Nephron progenitor cell (in vitro differentiated cells): ENCODE measurements around the gene TMUB2.

ENCODE experiments used
- DNase-seq: peaks from one replicate; pipeline ENCODE4 v3.0.0; 2021
- H3K27ac Mint-ChIP-seq: 2 replicates; pipeline ENCODE4 v1.8.0; 2021; ENCODE audit warnings: mild to moderate bottlenecking, moderate library complexity, mixed read lengths
- H3K27me3 Mint-ChIP-seq: 2 replicates; pipeline ENCODE4 v1.8.0; 2021; ENCODE audit warnings: mild to moderate bottlenecking, low read depth, mixed read lengths; ENCODE audit not compliant: poor library complexity
- H3K36me3 Mint-ChIP-seq: 2 replicates; pipeline ENCODE4 v1.8.0; 2021; ENCODE audit warnings: low read depth, mixed read lengths
- H3K4me1 Mint-ChIP-seq: 2 replicates; pipeline ENCODE4 v1.8.0; 2021; ENCODE audit warnings: mixed read lengths
- H3K4me3 Mint-ChIP-seq: 2 replicates; pipeline ENCODE4 v1.8.0; 2021; ENCODE audit warnings: mild to moderate bottlenecking, moderate library complexity, mixed read lengths
- H3K9me3 Mint-ChIP-seq: 2 replicates; pipeline ENCODE4 v1.8.0; 2021; ENCODE audit warnings: mild to moderate bottlenecking, moderate library complexity, mixed read lengths
- TF ChIP-seq, protein P1 (sequence below): fragments of 200-600 bp; sonication (generic); IDR thresholded peaks from 2 replicates; pipeline ENCODE4 v1.5.0; 2021; ENCODE audit warnings: antibody characterized with exemption

Gene TMUB2

DNA sequence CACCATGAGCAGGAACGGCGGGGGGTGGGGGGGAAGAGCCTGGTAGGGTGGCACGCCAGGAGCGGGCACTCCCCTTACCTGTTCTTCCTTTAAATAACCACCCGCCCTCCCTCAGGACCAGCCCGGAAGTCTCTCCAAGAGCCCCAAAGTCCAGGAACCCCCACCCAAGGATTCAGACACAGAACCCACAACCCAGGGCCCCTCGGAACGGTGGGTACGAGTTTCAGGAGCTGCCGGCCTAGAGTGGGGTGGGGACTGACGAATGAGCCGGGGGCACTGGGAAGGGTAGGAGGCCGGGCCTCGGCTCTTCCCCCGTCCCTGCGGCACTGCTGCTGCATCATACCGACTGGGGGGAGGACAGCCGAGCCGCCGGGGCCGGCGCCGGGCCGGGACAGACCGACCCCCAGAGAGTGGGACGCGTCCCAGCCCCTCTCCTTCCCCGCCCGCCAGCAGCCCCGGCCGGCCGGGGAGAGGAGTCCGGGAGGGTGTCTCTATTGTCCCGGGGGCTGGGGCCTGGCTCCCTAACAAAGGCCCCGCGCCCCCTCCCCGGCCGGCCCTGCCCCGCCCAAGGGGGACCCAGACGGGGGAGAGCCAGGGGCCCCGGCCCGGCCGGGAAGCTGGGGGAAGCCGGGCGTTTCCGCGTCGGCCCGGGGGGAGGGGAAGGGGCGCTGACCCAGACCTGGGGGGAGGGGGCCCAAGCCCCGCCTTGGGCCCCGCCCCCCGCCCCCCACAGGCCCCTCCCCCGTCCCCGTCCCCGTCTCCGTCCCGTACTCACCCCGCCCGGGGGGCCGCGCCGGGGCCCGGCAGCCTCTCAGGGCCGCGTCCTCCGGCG is 12.2 kb downstream of the TMUB2 start:
- H3K36me3 Mint-ChIP-seq: peaks cover 40% of the 10 kb centered on the region
- H3K9me3 Mint-ChIP-seq: no peaks in the 10 kb centered on the region
- TF ChIP-seq, protein P1, sequence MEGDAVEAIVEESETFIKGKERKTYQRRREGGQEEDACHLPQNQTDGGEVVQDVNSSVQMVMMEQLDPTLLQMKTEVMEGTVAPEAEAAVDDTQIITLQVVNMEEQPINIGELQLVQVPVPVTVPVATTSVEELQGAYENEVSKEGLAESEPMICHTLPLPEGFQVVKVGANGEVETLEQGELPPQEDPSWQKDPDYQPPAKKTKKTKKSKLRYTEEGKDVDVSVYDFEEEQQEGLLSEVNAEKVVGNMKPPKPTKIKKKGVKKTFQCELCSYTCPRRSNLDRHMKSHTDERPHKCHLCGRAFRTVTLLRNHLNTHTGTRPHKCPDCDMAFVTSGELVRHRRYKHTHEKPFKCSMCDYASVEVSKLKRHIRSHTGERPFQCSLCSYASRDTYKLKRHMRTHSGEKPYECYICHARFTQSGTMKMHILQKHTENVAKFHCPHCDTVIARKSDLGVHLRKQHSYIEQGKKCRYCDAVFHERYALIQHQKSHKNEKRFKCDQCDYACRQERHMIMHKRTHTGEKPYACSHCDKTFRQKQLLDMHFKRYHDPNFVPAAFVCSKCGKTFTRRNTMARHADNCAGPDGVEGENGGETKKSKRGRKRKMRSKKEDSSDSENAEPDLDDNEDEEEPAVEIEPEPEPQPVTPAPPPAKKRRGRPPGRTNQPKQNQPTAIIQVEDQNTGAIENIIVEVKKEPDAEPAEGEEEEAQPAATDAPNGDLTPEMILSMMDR: no peak
- DNase-seq: peak; percentile 72
- H3K4me3 Mint-ChIP-seq: peak overlapping the region; percentile 82
- no peak overlapping the region for H3K27ac Mint-ChIP-seq
- H3K4me1 Mint-ChIP-seq: peaks cover 42% of the 10 kb centered on the region
- peaks cover 4% of the 10 kb centered on the region for H3K27me3 Mint-ChIP-seq

DNA sequence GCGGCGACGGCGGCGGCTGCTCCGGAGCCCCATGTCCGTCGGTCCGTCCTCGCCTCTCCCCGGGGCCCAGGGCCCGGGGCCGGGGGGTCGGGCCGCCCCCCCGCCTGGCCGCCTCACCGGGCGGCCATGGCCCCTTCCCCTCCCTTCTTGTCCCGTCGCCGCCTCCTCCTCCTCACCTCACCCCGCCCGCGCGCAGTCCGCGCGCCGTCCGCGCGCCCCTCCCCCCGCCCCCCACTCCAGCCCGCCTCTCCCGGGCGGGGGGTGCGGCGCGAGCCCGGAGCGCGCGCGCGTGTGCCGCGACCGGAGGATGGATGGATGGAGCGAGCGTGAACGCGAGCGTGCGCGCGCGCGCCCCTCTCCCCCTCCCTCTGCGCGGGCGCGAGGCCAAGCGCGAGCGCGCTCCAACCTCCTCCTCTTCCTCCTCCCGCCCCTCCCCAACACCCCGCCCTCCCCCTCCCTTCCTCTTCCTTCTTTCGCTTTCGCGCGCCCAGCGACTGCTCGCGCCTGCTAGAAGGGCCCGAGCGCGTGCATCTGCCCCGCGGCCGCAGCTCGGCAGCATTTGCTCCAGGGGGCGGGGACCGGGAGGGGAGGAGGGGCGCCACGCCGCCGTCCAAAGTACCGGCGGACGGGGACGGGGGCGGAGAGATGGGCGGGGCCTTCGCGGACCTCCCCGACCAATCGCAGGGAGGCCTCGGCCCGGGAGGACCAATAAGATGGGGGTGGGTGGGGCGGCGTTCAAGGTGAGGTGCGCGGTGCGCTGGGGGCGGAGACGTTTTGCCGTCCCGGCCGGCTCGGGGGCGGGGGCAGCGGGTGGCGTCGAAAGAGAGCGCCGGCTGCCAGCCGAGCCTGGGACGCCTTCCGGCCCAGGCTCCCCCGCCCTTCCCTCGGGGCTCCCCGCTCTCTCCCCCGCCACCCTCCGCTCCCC is 13.0 kb downstream of the TMUB2 start, which contains the start of gene ATXN7L3:
Gene ATXN7L3 (minus strand): TSS at position 332 of the 925 bp plus-strand sequence. CDS start 1,814 bp downstream, outside the sequence.
- H3K9me3 Mint-ChIP-seq: no peaks in the 10 kb centered on the region
- peaks cover 45% of the 10 kb centered on the region for H3K4me1 Mint-ChIP-seq
- TF ChIP-seq, protein P1: no peak
- peaks cover 4% of the 10 kb centered on the region for H3K27me3 Mint-ChIP-seq
- H3K36me3 Mint-ChIP-seq: peaks cover 33% of the 10 kb centered on the region
- peak within 1 kb of the TSS; percentile 95 for H3K4me3 Mint-ChIP-seq
- peak within 1 kb of the TSS; percentile 98 for H3K27ac Mint-ChIP-seq
- DNase-seq: peak; percentile 100

DNA sequence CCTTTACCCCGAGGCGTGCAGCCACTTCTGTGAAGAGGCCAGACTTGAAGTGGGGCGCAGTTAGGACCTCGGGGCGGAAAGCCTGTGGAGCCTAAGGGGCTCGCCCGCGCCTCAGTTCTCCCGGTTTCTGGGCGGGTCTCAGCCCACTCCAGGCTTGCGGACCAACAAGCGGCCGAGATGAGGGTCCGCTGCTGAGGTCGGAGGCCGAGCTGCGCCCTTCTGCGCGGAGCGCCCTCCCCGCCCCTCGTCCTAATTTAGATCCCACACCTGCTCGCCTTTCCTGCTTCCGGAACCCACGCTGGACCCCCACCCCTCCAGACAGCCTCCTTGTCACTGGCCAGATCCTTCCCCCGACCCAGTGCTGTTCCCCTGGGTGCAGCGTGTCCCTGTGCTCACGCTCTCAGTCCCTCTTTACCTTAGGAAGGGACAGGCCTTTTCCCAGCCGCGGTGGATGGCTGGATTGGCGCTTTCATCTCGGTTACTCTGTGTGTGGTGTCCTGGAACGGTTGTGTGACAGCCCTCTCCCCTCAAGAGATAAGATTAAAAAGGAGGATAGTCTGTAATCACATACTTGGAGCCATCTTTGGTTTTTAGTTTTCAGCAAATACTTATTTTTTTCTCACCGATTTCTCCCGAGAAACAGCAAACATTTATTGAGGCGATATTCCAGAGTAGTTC is 13.8 kb downstream of the TMUB2 start:
- H3K4me1 Mint-ChIP-seq: peaks cover 45% of the 10 kb centered on the region
- peaks cover 4% of the 10 kb centered on the region for H3K27me3 Mint-ChIP-seq
- H3K36me3 Mint-ChIP-seq: peaks cover 25% of the 10 kb centered on the region
- TF ChIP-seq, protein P1: no peak
- H3K4me3 Mint-ChIP-seq: peak overlapping the region; percentile 95
- no peak for DNase-seq
- no peaks in the 10 kb centered on the region for H3K9me3 Mint-ChIP-seq
- H3K27ac Mint-ChIP-seq: peak overlapping the region; percentile 98

DNA sequence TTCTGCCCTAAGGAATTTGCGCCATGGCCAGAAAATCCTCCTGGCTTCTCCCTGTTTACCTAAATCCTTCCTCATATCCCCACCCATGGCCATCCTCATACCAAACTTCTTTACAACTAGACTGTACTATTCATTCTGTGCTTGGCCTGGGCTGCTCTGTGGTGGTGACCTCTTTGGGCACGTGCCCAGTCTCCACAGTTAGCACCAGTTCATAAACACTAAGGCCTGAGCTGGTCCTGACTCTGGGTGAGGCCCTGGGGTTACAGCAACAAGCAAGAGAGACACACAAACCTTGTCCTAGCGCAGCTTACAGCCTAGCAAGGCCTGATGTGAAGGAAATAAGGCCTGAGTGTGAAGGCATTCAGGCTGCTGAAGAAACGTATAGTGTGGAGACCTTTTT is 16.0 kb downstream of the TMUB2 start:
- H3K27ac Mint-ChIP-seq: no peak overlapping the region
- H3K27me3 Mint-ChIP-seq: no peaks in the 10 kb centered on the region
- H3K9me3 Mint-ChIP-seq: no peaks in the 10 kb centered on the region
- no peak for DNase-seq
- peak overlapping the region; percentile 52 for H3K4me3 Mint-ChIP-seq
- H3K4me1 Mint-ChIP-seq: peaks cover 32% of the 10 kb centered on the region
- TF ChIP-seq, protein P1: no peak
- H3K36me3 Mint-ChIP-seq: peaks cover 9% of the 10 kb centered on the region

DNA sequence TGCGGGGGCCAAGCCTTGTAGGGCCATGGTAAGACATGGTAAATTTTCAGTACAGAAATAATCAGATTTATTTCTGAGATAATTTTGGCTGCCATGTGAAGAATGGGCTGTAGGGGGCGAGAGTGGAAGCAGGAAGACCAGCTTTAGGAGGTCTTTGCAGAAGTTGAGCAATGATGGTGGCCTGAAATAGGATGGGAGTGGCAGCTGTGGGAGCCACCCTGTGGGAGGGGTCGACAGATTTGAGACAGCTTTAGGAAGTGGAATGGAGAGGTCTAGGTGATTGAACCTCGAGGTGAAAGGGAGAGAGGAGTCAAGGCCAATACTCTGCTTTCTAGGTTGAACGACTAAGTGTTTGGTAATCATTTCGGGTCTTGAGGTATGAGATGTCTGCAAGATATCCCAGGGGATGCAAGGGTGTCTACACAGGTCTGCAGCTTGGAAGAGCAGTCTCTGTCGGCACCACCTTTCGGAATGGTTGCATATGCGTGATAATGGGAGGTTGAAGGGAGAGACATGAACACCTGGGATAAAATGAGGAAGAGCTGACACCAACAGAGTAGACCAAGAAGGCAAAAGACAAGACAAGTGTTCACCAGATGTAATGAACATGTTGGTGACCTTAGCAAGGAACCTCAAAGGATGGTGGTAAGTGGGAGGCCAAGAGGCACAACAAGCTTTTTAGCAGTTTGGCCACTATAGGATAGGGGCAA is 17.1 kb downstream of the TMUB2 start:
- peak; percentile 62 for DNase-seq
- peaks cover 13% of the 10 kb centered on the region for H3K36me3 Mint-ChIP-seq
- peaks cover 24% of the 10 kb centered on the region for H3K4me1 Mint-ChIP-seq
- TF ChIP-seq, protein P1: peak; percentile 72
- no peak overlapping the region for H3K27ac Mint-ChIP-seq
- no peaks in the 10 kb centered on the region for H3K27me3 Mint-ChIP-seq
- no peak overlapping the region for H3K4me3 Mint-ChIP-seq
- H3K9me3 Mint-ChIP-seq: no peaks in the 10 kb centered on the region
